HepG2 (cell line): ENCODE data around the gene MYCBP2. TPM values are rescaled to one million over a fixed set of nuclear protein-coding genes. Genes with fewer than 3 reads are reported as not detected.

Experiments
- AKAP8 ChIP-seq: sonication (generic); formaldehyde crosslinking; IDR thresholded peaks from 2 replicates; pipeline ENCODE4 v1.5.1; 2020; ENCODE audit warnings: mild to moderate bottlenecking, missing genetic modification reagents
- FOXJ3 ChIP-seq: sonication (generic); formaldehyde crosslinking; IDR thresholded peaks from 2 replicates; pipeline ENCODE4 v1.4.0; 2020; ENCODE audit warnings: missing genetic modification reagents, mild to moderate bottlenecking, borderline replicate concordance
- FOXO1 ChIP-seq: sonication (generic); formaldehyde crosslinking; IDR thresholded peaks from 2 replicates; pipeline ENCODE4 v1.4.0; 2020; ENCODE audit warnings: missing genetic modification reagents
- FOXP1 ChIP-seq, 2 experiments: fragments of 450-650 bp in 1 of 2; IDR thresholded peaks; 2 replicates each; pipeline ENCODE4 v1.6.1; 2017 to 2018; ENCODE audit warnings: antibody characterized with exemption in 1 of 2
- GMEB1 ChIP-seq: sonication (generic); formaldehyde crosslinking; IDR thresholded peaks from 2 replicates; pipeline ENCODE4 v1.5.1; 2020; ENCODE audit warnings: missing genetic modification reagents, mild to moderate bottlenecking, borderline replicate concordance
- HHEX ChIP-seq: IDR thresholded peaks from 2 replicates; pipeline ENCODE4 v1.6.1; 2016; ENCODE audit warnings: control low read depth
- IKZF5 ChIP-seq: IDR thresholded peaks from 2 replicates; pipeline ENCODE4 v1.6.1; 2018; ENCODE audit warnings: missing genetic modification reagents, mild to moderate bottlenecking, missing compliant biosample characterization
- ISL2 ChIP-seq: sonication (generic); formaldehyde crosslinking; IDR thresholded peaks from 2 replicates; pipeline ENCODE4 v1.5.0; 2020; ENCODE audit warnings: missing genetic modification reagents
- KAT7 ChIP-seq: IDR thresholded peaks from 2 replicates; pipeline ENCODE4 v1.6.1; 2018; ENCODE audit warnings: borderline replicate concordance, missing compliant biosample characterization
- MBD4 ChIP-seq: IDR thresholded peaks from 2 replicates; pipeline ENCODE4 v1.6.1; 2012; ENCODE audit warnings: low read length, inconsistent platforms, borderline replicate concordance
- MXI1 ChIP-seq: IDR thresholded peaks from 3 replicates; pipeline ENCODE4 v1.6.1; 2012; ENCODE audit warnings: low read depth, low read length, inconsistent platforms, borderline replicate concordance
- NFE2 ChIP-seq: sonication (generic); formaldehyde crosslinking; IDR thresholded peaks from 2 replicates; pipeline ENCODE4 v1.4.0; 2020; ENCODE audit warnings: missing genetic modification reagents
- PAWR ChIP-seq: sonication (generic); formaldehyde crosslinking; IDR thresholded peaks from 2 replicates; pipeline ENCODE4 v1.4.0; 2020; ENCODE audit warnings: missing genetic modification reagents, mild to moderate bottlenecking, borderline replicate concordance
- POLR2A ChIP-seq, 2 experiments: IDR thresholded peaks; 2 replicates each; pipeline ENCODE4 v1.6.1; 2011; ENCODE audit warnings: low read depth in 2 of 2, low read length in 2 of 2, mild to moderate bottlenecking in 1 of 2, moderate library complexity in 1 of 2; ENCODE audit not compliant: insufficient read depth in 1 of 2
- RFXANK ChIP-seq: IDR thresholded peaks from 2 replicates; pipeline ENCODE4 v1.6.1; 2016
- THAP7 ChIP-seq: sonication (generic); formaldehyde crosslinking; IDR thresholded peaks from 2 replicates; pipeline ENCODE4 v1.8.1; 2023; ENCODE audit warnings: mild to moderate bottlenecking, missing genetic modification reagents
- TOPORS ChIP-seq: sonication (generic); formaldehyde crosslinking; IDR thresholded peaks from 2 replicates; pipeline ENCODE4 v1.8.0; 2023; ENCODE audit warnings: mild to moderate bottlenecking, missing genetic modification reagents
- YY1 ChIP-seq: IDR thresholded peaks from 2 replicates; pipeline ENCODE4 v1.6.1; 2011; ENCODE audit warnings: low read length, low read depth, moderate library complexity, mild to moderate bottlenecking; ENCODE audit not compliant: insufficient read depth, insufficient replicate concordance
- ZNF101 ChIP-seq: sonication (generic); formaldehyde crosslinking; IDR thresholded peaks from 2 replicates; pipeline ENCODE4 v1.4.0; 2020; ENCODE audit warnings: mild to moderate bottlenecking, low read depth, missing genetic modification reagents, borderline replicate concordance
- ZNF160 ChIP-seq: sonication (generic); formaldehyde crosslinking; IDR thresholded peaks from 2 replicates; pipeline ENCODE4 v1.8.0; 2022; ENCODE audit warnings: mild to moderate bottlenecking, inconsistent platforms, missing genetic modification reagents
- ZNF234 ChIP-seq: sonication (generic); formaldehyde crosslinking; conservative IDR thresholded peaks from 2 replicates; pipeline ENCODE4 v1.5.1; 2020; ENCODE audit warnings: mild to moderate bottlenecking, missing genetic modification reagents
- ZNF484 ChIP-seq: sonication (generic); formaldehyde crosslinking; IDR thresholded peaks from 2 replicates; pipeline ENCODE4 v1.5.1; 2020; ENCODE audit warnings: mild to moderate bottlenecking, low read depth, missing genetic modification reagents, borderline replicate concordance
- ZNF547 ChIP-seq: sonication (generic); formaldehyde crosslinking; IDR thresholded peaks from 2 replicates; pipeline ENCODE4 v1.5.1; 2020; ENCODE audit warnings: mild to moderate bottlenecking, missing genetic modification reagents
- ZNF780A ChIP-seq: sonication (generic); formaldehyde crosslinking; IDR thresholded peaks from 2 replicates; pipeline ENCODE4 v1.8.0; 2022; ENCODE audit warnings: mild to moderate bottlenecking, missing genetic modification reagents, moderate library complexity
- polyA plus RNA-seq, 8 experiments: library from polyadenylated mRNA; depleted of rRNA in 3 of 8; stranded (reverse) in 7 of 8; unstranded in 1 of 8; fragments of >200 nt; fragmentation: Illumina TruSeq in 4 of 8; extraction: Trizol in 4 of 8; gene quantifications; 2 replicates each; pipeline versions ENCODE4 v1.2.1 to v1.2.3, GENCODE V29; 2011 to 2016; ENCODE audit warnings: low read depth in 4 of 8, missing spikeins in 1 of 8, mixed read lengths in 1 of 8; ENCODE audit not compliant: insufficient read depth in 1 of 8
- total RNA-seq, 5 experiments: library from RNA; depleted of rRNA; stranded (reverse); fragments of >200 nt; fragmentation: Illumina TruSeq; extraction: Trizol; gene quantifications; 2 replicates each; pipeline ENCODE4 v1.2.3, GENCODE V29; 2016; ENCODE audit warnings: low read depth in 1 of 5
- TF ChIP-seq, protein P1 (sequence below): sonication (generic); formaldehyde crosslinking; IDR thresholded peaks from 2 replicates; pipeline ENCODE4 v1.4.0; 2020; ENCODE audit warnings: missing genetic modification reagents, mild to moderate bottlenecking, borderline replicate concordance
- TF ChIP-seq, protein P2 (sequence below): IDR thresholded peaks from 2 replicates; pipeline ENCODE4 v1.6.1; 2016; ENCODE audit warnings: control low read depth

The MYCBP2 gene
- total and polyA plus RNA-seq, 2 of the 13 experiments (the other 11 are each of a cell fraction or from before 2014, with no cell fraction given), result 16.3 to 35.3 TPM

DNA sequence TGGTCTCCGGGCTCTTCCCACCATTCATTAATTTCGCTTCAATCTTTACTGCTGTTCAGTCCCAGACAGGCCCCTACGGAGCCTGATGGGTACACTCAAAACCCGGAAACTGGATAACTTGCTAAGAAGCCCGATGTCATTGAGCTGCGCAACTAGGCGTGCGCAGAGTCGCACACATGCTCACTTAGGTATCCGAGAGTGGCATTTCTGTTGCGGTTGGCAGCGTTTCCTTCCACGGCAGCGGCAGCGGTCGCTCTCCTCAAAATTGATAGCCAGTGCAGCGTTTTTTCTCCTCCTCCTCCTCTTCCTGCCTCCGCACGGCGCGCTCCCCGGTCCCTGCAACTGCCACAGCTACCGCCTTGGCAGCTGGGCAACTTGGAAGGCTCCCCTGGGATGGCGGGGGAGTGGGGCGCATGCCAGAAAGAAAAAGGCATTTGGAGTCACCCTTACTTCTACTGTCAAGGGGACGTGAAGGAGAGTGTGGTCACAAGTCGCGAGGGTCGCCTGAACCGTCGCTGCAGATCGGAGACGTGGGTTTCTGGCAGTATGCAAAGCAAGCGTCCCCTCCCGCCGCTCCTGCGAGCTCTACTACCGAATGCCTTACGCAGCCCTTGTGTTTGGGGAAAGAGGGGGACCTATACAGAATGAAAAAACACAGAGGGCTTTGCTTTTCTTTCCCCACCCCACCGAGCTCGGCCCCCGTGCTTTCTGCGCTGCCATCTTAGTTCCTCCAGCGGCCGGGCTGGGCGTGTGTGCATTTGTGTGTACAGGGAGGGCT lies 2.4 kb upstream of the MYCBP2 start (continued):
- TF ChIP-seq FOXJ3 (CRISPR knock-in tag) (peak; percentile 39; the same call in 1 of the 2 replicates), ISL2 (CRISPR knock-in tag) (peak; percentile 52; the same call in 1 of the 2 replicates), FOXO1 (CRISPR knock-in tag) (no peak), FOXP1 (IDR thresholded peaks at IDR 0.05) (no peak), FOXP1 (CRISPR knock-in tag; IDR thresholded peaks at IDR 0.05) (no peak), AKAP8 (CRISPR knock-in tag) (no peak), IKZF5 (CRISPR knock-in tag) (no peak; the same call in 1 of the 2 replicates), RFXANK (no peak), ZNF101 (CRISPR knock-in tag) (no peak), HHEX (CRISPR knock-in tag) (no peak), TOPORS (CRISPR knock-in tag) (no peak), ZNF484 (CRISPR knock-in tag) (no peak), POLR2A (IDR thresholded peaks at IDR 0.05; ENCODE audit: insufficient read depth in 1 of 2, low read depth in 2 of 2, low read length in 2 of 2) (peak; percentile 55 to 77), KAT7 (peak; percentile 37; the same call in 1 of the 2 replicates), THAP7 (peak; percentile 80; the same call in 1 of the 2 replicates), ZNF234 (CRISPR knock-in tag) (no peak), ZNF780A (no peak), PAWR (no peak), MBD4 (no peak), GMEB1 (CRISPR knock-in tag) (no peak), ZNF547 (CRISPR knock-in tag) (0 out of 2 replicates have a peak, but pooled peaks have one; percentile 40), NFE2 (no peak), YY1 (peak; percentile 84), ZNF160 (CRISPR knock-in tag) (no peak), MXI1 (peak; percentile 77; the same call in 1 of the 3 replicates)
- TF ChIP-seq, protein P1, sequence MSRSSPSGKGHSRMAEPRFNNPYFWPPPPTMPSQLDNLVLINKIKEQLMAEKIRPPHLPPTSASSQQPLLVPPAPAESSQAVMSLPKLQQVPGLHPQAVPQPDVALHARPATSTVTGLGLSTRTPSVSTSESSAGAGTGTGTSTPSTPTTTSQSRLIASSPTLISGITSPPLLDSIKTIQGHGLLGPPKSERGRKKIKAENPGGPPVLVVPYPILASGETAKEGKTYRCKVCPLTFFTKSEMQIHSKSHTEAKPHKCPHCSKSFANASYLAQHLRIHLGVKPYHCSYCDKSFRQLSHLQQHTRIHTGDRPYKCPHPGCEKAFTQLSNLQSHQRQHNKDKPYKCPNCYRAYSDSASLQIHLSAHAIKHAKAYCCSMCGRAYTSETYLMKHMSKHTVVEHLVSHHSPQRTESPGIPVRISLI (CRISPR knock-in tag), result no peak
- TF ChIP-seq, protein P2, sequence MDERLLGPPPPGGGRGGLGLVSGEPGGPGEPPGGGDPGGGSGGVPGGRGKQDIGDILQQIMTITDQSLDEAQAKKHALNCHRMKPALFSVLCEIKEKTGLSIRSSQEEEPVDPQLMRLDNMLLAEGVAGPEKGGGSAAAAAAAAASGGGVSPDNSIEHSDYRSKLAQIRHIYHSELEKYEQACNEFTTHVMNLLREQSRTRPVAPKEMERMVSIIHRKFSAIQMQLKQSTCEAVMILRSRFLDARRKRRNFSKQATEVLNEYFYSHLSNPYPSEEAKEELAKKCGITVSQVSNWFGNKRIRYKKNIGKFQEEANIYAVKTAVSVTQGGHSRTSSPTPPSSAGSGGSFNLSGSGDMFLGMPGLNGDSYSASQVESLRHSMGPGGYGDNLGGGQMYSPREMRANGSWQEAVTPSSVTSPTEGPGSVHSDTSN (CRISPR knock-in tag), result no peak
